ENCODE data around the gene ZFHX3. TPM values are rescaled to one million over a fixed set of nuclear protein-coding genes. Genes with fewer than 3 reads are reported as not detected.

ZFHX3 gene
- total and polyA plus RNA-seq, 2 of the 8 experiments (the other 6 are each of a cell fraction or from before 2014, with no cell fraction given) = 0.08 to 0.99 TPM

DNA sequence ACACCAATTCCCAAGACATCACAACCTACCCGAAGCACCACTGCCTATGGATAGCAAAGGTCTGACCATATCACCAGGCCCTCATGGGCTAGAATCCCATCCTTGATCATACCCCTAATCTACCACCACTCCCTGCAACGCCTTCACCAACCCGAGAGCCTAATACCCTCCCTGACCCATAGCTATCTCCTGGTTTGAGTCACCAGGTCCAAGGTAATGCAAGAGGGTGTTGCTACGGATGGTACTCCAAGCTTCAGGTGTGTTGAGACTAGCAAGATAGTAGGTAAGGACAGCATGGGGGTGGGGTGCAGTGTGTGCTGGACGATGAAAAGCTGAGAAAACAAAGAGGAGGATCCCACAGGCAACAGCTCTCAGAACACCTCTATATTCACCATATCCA lies 258.0 kb downstream of the ZFHX3 start:
- no peak for DNase-seq (ENCODE audit: low read depth in 1 of 2, low spot score in 2 of 2)
- peaks cover 5% of the 10 kb centered on the region; the same call in 1 of the 2 replicates for H3K23me2 ChIP-seq (ENCODE audit: low read depth, low read length)
- WGBS, 2 experiments (ENCODE audit: extremely low coverage in 1 of 2, insufficient coverage in 1 of 2, insufficient read length in 1 of 2, insufficient replicate concordance in 2 of 2, low coverage in 1 of 2, low lambda C conversion rate in 2 of 2, missing lambda C conversion rate in 1 of 2) = 80% methylated on average over 5 of the region's 5 CpGs; no CpG with 5 or more reads in 1 of the 2 experiments
- no peak overlapping the region for H2AK5ac ChIP-seq (ENCODE audit: low read depth, low read length)
- CTCF ChIA-PET (ENCODE audit: partially characterized antibody) = interaction anchor here (0.6 to 3.6 kb wide), 5 partner anchors 11 to 303 kb away, joined by 3 to 9 read pairs (median 4); no protein-coding TSS in a partner anchor
- H2BK12ac ChIP-seq (ENCODE audit: low read depth, low read length) = no peak overlapping the region
- H3K4me2 ChIP-seq (ENCODE audit: insufficient read depth in 1 of 2, low read depth in 2 of 2, low read length in 2 of 2) = no peak overlapping the region
- no peak overlapping the region for H3K14ac ChIP-seq (ENCODE audit: insufficient read length)
- H3K27me3 ChIP-seq (replicated peaks in 1 of 4; ENCODE audit: control insufficient read depth in 3 of 4, extremely low read depth in 1 of 4, insufficient read depth in 3 of 4, low read length in 3 of 4) = peaks cover 0 to 11% (median 5%) of the 10 kb centered on the region in 4 experiments; a peak in 5 of 7 replicates
- no peak overlapping the region for H3K27ac ChIP-seq (ENCODE audit: low read depth, low read length)
- H4K5ac ChIP-seq (ENCODE audit: insufficient read length, low read depth, low read length) = no peak overlapping the region
- H3K23ac ChIP-seq (ENCODE audit: insufficient read length) = no peak overlapping the region
- H3K56ac ChIP-seq (replicated peaks; ENCODE audit: insufficient read length, low read depth, low read length) = no peak overlapping the region
- peaks cover 0 to 4% (median 1%) of the 10 kb centered on the region in 4 experiments; a peak in 3 of 7 replicates for H3K4me1 ChIP-seq (replicated peaks in 1 of 4; ENCODE audit: control insufficient read depth in 3 of 4, insufficient read depth in 4 of 4, low read length in 3 of 4)
- H3K79me2 ChIP-seq (ENCODE audit: control insufficient read depth in 1 of 2, insufficient read depth in 2 of 2, low read length in 2 of 2) = no peaks in the 10 kb centered on the region
- H3K79me1 ChIP-seq (ENCODE audit: low read depth, low read length) = no peaks in the 10 kb centered on the region
- H2BK5ac ChIP-seq (ENCODE audit: low read depth, low read length) = no peak overlapping the region
- no peak overlapping the region for H2BK20ac ChIP-seq (ENCODE audit: low read length)
- no peak for FAIRE-seq
- no peak overlapping the region for H2BK15ac ChIP-seq (ENCODE audit: low read length)
- H3K4me3 ChIP-seq (ENCODE audit: extremely low read depth in 1 of 4, insufficient read depth in 2 of 4, low read depth in 3 of 4, low read length in 4 of 4) = no peak overlapping the region
- no peak overlapping the region for H3K18ac ChIP-seq (ENCODE audit: extremely low read depth, low read length)
- no peaks in the 10 kb centered on the region for H3K9me3 ChIP-seq (ENCODE audit: insufficient read depth in 2 of 2, low read depth in 1 of 2, low read length in 1 of 2)
- H3K36me3 ChIP-seq (ENCODE audit: control insufficient read depth in 2 of 4, insufficient read depth in 4 of 4, low read length in 3 of 4) = no peaks in the 10 kb centered on the region
- H4K91ac ChIP-seq (replicated peaks; ENCODE audit: insufficient read length, low read length) = no peak overlapping the region
- H3K9ac ChIP-seq (replicated peaks in 1 of 4; ENCODE audit: extremely low read depth in 1 of 4, low read depth in 3 of 4, low read length in 3 of 4) = no peak overlapping the region
- POLR2A ChIA-PET (ENCODE audit: partially characterized antibody) = no interaction called here
- no peak overlapping the region for H2AFZ ChIP-seq (ENCODE audit: low read length)
- H2BK120ac ChIP-seq (replicated peaks; ENCODE audit: low read depth, low read length) = no peak overlapping the region
- H3K4ac ChIP-seq (replicated peaks; ENCODE audit: insufficient read length, low read depth, low read length) = no peak overlapping the region
- no peak overlapping the region for H4K8ac ChIP-seq (ENCODE audit: extremely low read depth, insufficient read depth, low read length)
- no peaks in the 10 kb centered on the region for H4K20me1 ChIP-seq (replicated peaks in 1 of 2; ENCODE audit: control insufficient read depth in 1 of 2, insufficient read depth in 2 of 2, low read length in 2 of 2)
- TF ChIP-seq SAP30 (IDR thresholded peaks at IDR 0.05; ENCODE audit: insufficient read depth, insufficient replicate concordance, low read length) = no peak
- TF ChIP-seq JUND (IDR thresholded peaks at IDR 0.05; ENCODE audit: low read length) = no peak
- no peak for TF ChIP-seq CEBPB (IDR thresholded peaks at IDR 0.05; ENCODE audit: low read depth, low read length)
- TF ChIP-seq CTBP2 (IDR thresholded peaks at IDR 0.05; ENCODE audit: borderline replicate concordance, insufficient read depth, insufficient read length, low read length) = no peak
- TF ChIP-seq JUN (IDR thresholded peaks at IDR 0.05; ENCODE audit: low read depth, low read length) = no peak
- TF ChIP-seq SIN3A (conservative IDR thresholded peaks at IDR 0.05 in 1 of 2, IDR thresholded peaks at IDR 0.05 in 1 of 2; ENCODE audit: low read depth in 1 of 2, low read length in 2 of 2) = no peak
- TF ChIP-seq, protein P1, sequence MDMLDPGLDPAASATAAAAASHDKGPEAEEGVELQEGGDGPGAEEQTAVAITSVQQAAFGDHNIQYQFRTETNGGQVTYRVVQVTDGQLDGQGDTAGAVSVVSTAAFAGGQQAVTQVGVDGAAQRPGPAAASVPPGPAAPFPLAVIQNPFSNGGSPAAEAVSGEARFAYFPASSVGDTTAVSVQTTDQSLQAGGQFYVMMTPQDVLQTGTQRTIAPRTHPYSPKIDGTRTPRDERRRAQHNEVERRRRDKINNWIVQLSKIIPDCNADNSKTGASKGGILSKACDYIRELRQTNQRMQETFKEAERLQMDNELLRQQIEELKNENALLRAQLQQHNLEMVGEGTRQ (IDR thresholded peaks at IDR 0.05; ENCODE audit: low read length) = no peak
- TF ChIP-seq SP1 (IDR thresholded peaks at IDR 0.05; ENCODE audit: low read depth, low read length) = no peak
- TF ChIP-seq RFX5 (IDR thresholded peaks at IDR 0.05; ENCODE audit: borderline replicate concordance, low read depth, low read length) = no peak
- TF ChIP-seq ZNF274 (IDR thresholded peaks at IDR 0.05; ENCODE audit: borderline replicate concordance, extremely low read depth, low read length) = no peak
- no peak for TF ChIP-seq KDM1A (IDR thresholded peaks at IDR 0.05; ENCODE audit: borderline replicate concordance, low read length)
- no peak for TF ChIP-seq SP2 (IDR thresholded peaks at IDR 0.05; ENCODE audit: low read length)
- no peak for TF ChIP-seq TBP (IDR thresholded peaks at IDR 0.05; ENCODE audit: low read depth, low read length)
